Activated CD4-positive, alpha-beta T cell treated with anti-CD3 and anti-CD28 coated beads, Interleukin-2, amount 50 U/mL, for 48 hours (primary cell): ENCODE results near the gene R3HDM2.
"Not testable (repeated sequence)": the region's sequence is repeated elsewhere in the genome, so short reads cannot be mapped to it uniquely, and the experiment has no call there.

ENCODE experiments used
- DNase-seq, 2 experiments: peaks; one replicate each; pipeline ENCODE4 v3.0.0-alpha.2; 2020

R3HDM2 gene

DNA sequence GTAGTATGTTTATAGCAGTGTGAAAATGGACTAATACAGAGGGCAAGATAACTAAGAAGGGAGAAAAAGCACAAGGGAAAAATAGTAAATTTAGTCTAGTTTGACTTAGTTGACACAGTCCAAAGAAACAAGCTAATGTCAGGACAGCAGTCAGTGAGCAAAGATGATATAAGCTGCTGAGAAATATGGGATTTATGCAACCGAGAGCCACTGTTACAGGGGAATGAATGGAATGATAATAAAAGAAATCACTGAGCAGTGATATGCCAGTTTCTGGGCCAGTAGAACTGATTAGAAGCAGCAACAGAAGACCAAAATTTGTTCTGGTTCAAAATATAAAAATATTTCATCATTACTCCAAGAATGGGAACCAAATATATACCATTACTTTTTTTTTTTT, 60.1 kb downstream of the R3HDM2 start:
- no peak for DNase-seq

DNA sequence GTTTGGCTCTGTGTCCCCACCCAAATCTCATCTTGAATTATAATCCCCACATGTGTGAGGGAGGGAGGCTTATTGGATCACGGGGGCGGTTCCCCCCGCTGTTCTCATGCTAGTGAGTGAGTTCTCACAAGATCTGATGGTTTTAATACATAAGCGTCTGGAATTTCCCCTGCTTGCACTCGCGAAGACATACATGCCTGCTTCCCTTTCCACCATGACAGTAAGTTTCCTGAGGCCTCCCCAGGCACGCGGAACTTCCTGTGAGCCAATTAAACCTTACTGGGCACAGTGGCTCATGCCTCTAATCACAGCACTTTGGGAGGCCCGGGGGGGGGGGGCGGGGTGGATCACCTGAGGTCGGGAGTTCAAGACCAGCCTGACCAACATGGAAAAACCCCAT, 60.8 kb downstream of the R3HDM2 start:
- DNase-seq, result no peak

DNA sequence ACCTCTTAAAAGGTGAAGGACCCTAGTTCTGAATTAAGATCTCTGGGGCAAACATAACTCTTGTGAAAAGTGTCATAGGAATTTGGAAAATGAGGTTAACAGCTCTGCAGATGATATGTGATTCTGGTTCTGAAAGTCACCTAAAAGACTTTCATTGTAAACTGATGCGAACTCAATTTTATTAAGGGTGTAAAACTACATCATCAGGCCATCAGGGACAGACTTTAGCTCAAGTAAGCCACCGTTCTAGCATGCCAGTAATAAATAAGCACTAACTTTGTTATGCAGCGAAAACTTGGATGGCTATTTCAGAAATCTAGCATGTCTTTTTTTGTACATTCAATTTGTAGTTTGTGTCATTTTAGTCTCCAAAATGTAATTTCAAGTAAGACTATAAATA, 61.6 kb downstream of the R3HDM2 start:
- no peak for DNase-seq

DNA sequence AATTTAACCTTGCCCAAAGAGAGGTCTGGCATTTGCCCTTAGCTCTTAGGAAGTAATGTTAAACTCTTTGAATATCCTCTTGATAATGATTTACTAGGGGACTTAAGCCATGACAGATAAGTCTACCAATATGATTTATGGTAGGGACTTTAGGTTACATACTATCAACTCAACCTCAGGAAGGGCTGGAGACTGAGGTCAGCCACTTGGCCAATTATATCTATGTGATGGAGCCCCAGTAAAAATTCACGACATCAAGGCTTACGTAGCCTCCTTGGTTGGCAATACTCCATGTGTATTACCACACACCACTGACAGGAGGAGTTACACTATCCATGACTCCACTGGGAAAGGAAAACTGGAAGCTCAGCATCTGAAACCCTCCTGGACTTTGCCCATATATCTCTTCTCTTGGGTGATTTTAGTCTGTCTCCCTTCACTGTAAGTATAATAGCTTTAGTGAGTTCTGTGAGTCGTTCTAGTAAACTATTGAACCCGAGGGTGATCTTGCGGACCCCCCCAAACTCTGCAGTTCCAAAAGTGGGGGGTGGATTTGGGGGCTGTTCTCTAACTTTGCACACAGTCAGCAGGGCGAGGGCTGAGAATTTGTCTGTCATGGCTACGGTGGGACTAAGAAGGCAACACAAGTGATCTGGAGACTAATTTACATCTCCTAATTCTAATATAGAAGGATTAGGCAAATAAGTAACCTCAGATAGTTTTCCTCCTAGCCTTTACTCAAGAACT, 62.3 kb downstream of the R3HDM2 start:
- DNase-seq, result no peak

DNA sequence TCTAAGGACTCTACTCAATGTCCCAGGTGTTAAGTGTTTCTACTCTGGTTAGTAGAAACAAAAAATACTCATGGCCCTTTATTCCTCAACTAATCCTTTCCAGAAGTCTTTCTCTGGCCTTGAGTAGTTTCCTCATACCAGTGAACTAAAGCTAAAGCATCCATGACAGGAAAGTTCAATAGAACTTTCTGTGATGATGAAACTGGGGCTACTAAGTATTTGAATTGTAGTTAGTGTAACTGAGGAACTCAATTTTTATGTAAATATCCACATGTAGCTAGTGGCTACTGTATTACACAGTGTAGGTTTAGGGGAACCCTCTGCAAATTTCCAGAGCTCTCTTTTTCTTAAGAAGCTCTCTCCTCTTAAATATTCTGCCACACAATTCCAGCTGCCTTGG, 63.7 kb downstream of the R3HDM2 start:
- DNase-seq, result no peak

DNA sequence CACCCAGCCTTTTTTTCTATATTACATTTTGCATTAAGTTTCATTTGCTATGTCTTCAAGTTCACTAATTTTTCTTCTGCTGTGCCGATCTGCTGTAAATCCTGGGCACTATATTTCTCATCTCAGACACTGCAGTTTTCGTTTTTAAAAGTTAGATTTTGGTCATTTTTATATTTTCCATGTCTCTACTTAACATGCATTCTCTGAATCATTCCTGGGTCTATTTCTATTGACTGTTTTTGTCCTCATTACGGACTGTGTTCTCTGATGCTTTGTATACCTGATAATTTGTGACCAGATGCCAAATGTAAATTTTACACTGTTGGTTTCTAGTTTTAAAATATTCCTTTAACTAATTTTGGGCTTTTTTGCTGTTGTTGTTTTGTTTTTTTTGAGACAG, 64.5 kb downstream of the R3HDM2 start:
- DNase-seq, result no peak

DNA sequence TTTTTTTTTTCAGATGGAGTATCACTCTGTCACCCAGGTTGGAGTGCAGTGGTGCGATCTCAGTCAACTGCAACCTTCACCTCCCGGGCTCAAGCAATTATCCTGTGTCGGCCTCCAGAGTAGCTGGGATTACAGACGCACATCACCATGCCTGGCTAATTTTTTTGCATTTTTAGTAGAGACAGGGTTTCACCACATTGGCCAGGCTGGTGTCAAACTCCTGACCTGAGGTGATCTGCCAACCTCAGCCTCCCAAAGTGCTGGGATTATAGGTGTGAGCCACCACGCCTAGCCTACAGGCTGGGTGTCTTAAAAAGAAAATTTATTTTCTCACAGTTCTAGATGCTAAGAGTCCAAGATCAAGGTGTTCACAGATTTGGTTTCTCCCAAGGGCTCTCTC, 66.7 kb downstream of the R3HDM2 start:
- not testable (repeated sequence) for DNase-seq

DNA sequence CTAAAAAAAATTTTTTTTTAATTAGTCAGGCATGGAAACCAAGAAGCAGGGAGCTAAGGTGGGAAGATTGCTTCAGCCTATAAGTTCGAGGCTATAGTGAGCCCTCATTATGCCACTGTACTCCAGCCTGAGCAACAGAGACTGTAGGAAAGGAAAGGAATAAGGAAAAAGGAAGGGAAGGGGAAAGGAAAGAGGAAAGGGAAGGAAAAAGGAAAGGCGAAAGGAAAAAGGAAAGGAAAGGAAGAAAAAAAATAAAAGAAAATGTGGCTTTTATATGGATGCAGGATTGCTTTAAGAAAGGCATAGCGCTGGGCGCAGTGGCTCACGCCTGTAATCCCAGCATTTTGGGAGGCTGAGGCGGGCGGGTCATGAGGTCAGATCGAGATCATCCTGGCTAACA, 70.4 kb downstream of the R3HDM2 start:
- DNase-seq, result no peak

DNA sequence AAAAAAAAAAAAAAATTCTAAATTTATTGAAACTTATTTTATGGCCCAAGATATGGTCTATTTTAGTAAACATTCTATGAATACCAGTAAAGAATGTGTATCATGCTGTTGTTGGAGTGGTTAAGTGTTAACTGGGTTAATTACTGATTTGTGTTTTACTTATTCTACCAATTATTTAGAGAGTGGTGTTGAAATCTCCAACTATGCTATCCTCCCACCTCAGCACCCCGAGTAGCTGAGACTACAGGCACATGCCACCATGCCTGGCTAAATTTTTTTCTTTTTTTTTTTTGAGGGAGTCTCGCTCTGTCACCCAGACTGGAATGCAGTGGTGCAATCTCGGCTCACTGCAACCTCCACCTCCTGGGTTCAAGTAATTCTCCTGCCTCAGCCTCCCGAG, 72.2 kb downstream of the R3HDM2 start:
- no peak for DNase-seq

DNA sequence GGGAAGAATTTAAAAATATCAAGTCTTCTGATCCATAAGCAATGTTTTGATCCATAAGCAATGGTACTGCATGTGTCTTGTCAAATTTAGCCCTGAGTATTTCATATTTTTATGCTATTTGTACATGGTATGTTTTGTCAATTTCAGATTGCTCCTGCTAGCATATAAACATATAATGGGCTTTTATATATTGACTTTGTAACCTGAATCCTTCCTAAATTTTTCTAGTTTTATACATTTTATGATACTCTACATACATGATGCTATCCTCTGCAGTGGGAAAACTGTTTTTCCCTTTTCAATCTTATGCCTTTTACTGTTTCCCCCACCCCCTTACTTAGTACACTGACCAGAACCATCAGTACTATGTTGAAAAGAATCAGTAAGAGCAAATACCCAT, 75.1 kb downstream of the R3HDM2 start:
- DNase-seq, result no peak

DNA sequence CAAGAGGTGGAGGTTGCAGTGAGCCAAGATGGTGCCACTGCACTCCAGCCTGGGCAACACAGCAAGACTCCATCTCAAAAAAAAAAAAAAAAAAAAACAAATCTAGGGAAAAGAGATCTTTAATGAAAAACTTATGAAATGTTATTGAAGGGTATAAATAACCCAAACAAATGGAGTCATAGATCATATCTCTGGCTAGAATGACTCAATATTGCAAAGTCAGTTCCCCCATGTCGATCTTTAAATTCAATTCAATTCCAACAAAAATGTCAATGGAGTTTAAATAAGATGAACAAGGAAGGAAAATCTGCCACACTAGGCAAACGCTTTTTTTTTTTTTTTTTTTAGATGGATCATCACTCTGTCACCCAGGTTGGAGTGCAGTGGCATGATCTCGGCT, 78.7 kb downstream of the R3HDM2 start:
- no peak for DNase-seq

DNA sequence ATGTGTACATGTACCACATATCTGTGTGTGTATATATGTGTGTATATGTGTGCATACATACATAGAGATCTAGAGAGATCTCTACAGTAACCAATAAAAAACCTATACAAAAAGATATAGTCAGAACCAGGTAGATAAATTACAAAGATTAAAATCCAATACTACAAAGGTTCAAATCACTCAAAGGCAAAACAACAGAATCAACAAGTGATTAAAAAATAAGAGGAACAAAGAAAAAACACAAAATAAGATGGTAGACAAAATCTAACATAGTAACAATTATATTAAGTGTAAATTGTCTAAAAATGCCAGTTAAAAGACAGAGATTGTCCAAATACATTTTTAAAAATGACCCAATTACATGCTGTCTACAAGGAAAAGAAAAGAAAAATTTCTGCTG, 83.6 kb downstream of the R3HDM2 start:
- no peak for DNase-seq

DNA sequence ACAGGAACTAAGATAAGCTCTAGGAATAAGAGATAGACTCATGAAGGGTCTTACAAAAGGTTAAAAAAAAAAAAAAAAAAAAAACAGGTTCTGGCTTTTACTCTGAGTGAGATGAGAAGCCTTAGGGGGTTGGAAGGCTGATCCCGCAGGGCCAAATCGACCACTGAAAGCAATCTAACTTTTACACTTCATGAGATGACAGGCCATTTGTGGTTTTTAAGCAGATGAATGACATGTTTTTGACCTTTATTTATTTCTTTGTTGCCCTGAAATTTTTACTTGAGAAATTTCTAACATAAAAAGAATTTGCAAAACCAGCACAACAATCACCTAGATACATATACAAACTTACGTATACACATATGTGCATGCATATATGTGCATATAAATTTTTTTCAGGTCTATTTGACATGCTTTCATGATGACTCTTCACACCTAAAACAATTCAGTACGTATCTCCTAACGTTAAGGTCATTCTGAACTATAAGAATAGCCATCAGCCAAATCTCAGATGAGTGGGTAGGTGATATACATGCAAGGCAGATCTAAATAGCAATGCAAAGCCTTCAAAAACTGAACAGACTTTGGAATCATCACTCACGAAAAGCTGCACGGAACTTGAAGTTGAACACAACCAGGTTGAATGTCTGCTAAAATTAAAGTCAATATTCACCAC, 87.0 kb downstream of the R3HDM2 start:
- DNase-seq, result peak; percentile 5 to 26

DNA sequence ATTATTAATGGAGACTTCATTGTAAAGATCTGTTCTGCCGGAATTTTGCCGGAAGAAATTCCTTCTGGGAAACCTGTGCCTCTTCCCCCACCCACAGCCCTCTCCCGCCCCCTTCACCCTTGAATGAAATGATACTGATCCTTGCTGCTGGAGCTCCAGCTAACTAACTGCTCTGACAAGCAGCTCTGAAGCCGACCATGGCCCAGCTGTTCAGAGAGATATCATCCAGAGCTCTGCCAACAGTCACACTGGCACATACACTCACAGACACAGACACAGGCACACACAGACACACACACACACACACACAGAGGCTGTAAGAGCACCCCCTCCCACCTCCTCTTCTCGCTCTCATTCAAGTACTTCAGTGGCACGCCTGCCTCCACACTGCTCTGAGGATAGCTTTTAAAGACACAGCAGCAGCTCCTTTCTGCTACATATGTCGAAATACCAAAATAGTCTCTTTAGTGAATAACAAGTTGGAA, 88.6 kb downstream of the R3HDM2 start:
- DNase-seq, result no peak

DNA sequence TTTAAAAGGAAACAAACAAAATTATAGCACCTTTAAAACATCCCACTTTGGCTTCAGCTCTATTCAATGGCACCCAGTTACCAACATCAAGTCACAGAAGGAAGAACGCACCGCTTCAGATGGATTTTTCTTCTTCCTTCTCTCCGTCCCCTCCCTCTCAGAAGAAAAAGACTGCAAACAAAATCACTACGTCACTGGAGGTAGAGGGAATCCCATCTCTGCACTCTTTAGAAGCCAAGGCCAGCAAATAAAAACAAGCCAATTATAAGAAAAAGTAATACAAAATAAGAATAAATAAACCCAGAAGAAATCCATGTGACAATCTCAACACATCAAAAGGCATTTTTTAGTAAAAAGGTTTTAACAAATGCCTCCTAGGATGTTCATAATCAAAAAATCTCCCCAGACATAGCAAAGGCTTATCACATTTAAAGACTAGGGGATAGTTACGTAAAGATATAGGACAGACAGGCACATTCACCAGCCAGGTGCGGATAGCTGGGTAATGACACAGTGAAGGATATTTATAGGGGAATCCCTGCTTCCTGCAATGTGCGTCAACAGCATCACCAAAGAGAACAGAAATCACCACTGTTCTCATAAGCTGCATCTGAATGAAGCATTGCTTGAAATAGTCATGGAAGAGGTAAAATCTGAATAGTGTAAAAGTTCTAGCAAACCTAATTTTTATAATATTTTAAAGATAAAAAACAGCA, 89.4 kb downstream of the R3HDM2 start:
- no peak for DNase-seq

DNA sequence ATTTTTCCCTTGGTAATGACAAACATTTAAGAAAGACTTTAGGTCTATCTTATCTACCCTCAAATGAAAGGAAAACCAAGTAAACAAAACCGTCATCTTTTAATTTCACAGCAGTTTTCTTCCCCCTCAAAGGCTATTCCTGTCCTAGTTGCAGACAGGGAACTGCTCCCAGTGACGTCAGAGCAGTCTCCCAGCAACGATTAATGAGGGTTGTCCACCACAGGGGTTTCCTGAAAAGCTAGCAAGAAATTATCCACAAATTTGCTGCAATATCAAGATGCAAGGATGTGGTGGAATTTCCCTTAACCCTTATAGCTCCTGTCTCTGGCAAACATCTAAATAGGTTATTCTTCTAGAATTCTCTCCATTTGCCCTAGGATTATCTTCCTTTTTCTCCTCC, 90.7 kb downstream of the R3HDM2 start:
- DNase-seq, result no peak

DNA sequence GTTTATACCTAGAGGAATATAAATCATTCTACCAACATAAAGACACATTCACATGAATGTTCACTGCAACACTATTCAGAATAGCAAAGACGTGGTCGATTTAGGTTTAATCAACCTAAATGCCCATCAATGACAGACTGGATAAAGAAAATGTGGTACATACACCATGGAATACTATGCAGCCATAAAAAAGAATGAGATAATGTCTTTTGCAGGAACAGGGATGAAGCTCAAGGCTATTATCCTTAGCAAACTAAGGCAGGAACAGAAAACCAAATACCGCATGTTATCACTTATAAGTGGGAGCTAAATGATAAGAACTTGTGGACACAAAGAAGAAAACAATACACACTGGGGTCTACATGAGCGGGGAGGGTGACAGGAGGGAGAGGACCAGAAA, 94.5 kb downstream of the R3HDM2 start:
- not testable (repeated sequence) for DNase-seq

DNA sequence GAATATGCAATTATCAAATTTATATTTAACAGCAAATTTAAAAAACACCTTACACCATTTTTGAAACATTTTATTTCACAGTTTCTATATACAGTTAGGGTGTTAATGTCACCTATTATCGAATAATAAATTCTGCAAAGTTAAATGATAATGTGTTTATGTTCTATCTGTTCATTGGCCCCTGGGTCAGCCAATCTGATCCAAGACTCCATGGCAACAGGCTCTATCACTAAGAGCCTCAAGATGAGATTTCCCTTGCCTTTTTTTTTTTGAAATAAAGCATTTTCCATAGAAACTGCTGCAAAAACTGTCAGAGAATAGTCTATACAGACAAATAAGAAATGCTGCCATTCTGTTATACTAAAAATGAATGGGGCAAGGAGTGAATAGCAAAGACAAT, 96.6 kb downstream of the R3HDM2 start:
- no peak for DNase-seq

DNA sequence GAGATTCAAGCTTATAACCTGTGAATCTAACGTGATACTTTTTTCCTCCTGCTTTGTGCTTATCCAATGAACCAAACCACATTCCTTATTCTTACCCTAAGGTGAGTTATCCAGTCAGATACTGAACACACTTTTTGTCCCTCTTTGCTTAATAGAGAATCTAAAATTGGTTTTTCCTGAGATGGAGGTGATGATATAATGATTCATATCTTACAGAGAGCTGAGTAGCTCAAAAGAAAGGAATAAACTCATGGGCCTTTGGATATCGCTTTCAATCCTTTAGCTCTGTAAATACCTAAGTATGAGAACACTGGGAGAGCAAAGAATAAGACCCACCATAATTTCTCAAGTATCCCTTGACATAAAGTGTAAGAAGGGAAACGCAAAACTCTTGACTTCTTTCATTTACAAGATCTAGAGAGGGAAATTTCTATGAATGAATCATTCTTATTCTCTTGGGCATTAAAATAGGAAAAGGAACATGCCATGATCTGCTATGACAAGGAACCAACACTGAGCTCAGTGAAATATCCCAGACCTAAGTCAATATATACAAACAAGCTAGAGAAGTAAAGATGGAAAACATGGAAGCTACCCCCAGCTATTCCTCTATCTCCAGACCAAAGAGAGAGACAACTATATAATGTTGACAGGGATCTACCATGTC, 98.1 kb downstream of the R3HDM2 start:
- no peak for DNase-seq

DNA sequence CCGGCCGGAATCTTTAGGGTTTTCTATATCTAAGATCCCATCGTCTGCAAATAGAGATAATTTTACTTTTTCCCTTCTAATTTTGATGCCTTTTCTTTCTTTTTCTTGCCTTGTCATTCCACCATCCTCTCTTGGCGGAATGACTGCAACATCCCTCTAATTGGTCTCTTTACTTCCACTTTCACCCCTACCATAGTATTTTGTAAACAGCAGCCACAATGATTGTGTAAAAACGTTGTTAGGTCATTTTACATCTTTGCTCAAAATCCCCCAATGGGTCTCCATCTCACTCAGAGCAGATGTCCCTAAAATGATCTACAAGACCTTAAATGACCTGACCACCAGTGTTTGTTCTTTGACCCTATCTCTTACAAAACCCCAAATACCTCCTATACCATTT, 99.9 kb downstream of the R3HDM2 start:
- no peak for DNase-seq

DNA sequence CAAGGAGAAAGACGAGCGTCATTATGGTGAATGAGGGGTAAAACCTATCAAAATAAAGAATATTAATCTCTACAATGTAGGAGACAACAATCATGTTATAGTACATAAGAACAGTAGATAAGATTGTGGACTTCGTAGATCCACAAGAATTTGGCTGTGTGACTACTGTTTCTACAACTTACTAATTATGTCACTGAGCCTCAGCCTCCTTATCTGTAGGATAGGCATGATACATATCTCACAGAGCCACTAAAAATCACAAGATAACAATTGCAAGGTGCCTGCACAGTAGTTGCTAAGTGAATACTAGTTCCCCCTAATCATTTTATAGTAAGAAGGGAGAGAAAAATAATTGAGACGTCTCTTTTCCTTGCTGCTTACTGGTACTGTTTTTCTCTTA, 101.6 kb downstream of the R3HDM2 start:
- no peak for DNase-seq

DNA sequence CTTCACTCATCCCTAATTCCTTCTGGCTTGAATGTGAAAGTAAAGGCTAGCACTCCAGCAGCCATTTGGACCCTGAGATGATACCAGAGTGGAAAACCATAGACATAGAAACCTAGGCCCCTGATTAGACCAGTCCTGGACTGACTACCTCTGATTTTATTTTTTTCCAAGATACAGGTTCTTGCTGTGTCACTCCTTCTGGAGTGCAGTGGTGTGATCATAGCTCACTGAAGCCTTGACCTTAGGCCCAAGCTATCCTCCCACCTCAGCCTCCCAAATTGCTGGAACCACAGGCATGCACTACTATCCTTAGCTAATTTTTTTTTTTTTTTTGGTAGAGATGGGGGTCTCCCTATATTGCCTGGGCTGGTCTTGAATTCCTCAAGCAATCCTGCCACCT, 105.4 kb downstream of the R3HDM2 start:
- no peak for DNase-seq

DNA sequence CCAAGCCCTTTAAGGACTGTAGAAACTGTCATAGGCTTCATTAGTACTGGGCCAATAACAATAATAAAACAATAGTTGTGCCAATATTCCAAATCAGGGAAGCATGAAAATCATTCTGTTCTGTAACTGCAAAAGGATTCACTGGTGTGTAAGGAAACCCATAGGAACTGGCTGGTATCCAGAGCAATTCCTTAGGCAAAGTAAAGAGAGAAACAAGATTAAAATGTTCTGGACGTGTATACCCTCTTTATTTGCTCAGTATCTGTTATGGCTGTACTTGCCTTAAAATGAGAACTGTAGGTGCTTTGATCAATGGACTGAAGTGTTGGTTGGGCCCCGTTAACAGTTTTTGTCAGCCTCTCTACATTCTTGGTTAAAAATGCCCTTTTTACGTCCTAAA, 107.4 kb downstream of the R3HDM2 start:
- DNase-seq, result no peak

DNA sequence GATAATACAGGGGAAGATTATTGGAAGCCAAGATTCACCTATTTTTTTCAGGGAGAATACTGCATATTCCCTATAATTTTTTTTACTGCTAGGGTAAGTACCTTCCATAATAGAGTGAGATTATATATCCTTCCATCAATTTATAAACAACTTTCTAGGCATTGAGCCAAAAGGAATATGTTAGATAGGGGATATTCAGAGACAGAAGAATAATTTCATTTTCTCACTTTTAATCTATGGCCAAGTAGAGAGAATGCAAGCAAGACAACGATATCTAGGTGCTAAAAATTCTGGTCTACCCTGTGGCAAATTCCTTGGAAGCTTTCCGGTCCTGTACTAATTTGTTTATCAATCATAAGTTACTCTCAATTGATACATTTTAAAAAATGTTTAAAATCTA, 110.2 kb downstream of the R3HDM2 start:
- DNase-seq, result no peak
